Neural crest cell (in vitro differentiated cells): ENCODE results near the gene MATCAP1. TPM values are rescaled to one million over a fixed set of nuclear protein-coding genes. Genes with fewer than 3 reads are reported as not detected.
A peak's percentile ranks its signal among the peaks of the same experiment; 100 is the strongest.

Source experiments
- DNase-seq: peaks from one replicate; pipeline ENCODE4 v3.0.0; 2021; ENCODE audit warnings: low read depth, mixed read lengths, low spot score
- H3K27ac Mint-ChIP-seq: one replicate; pipeline ENCODE4 v1.8.0; 2021; ENCODE audit warnings: mild to moderate bottlenecking, mixed read lengths; ENCODE audit not compliant: unreplicated experiment
- H3K27me3 Mint-ChIP-seq: 2 replicates; pipeline ENCODE4 v1.8.0; 2021; ENCODE audit warnings: low read depth, mild to moderate bottlenecking, mixed read lengths
- H3K36me3 Mint-ChIP-seq: 2 replicates; pipeline ENCODE4 v1.8.0; 2021; ENCODE audit warnings: low read depth, mild to moderate bottlenecking, mixed read lengths
- H3K4me1 Mint-ChIP-seq: 2 replicates; pipeline ENCODE4 v1.8.0; 2021; ENCODE audit warnings: mixed read lengths
- H3K4me3 Mint-ChIP-seq: one replicate; pipeline ENCODE4 v1.8.0; 2021; ENCODE audit warnings: mild to moderate bottlenecking, mixed read lengths
- H3K9me3 Mint-ChIP-seq: 2 replicates; pipeline ENCODE4 v1.8.0; 2021; ENCODE audit warnings: mixed read lengths
- total RNA-seq: library from RNA; stranded (reverse); gene quantifications from 2 replicates; pipeline ENCODE4 v1.2.1, GENCODE V29; 2021
- TF ChIP-seq, protein P1 (sequence below): fragments of 200-600 bp; sonication (generic); conservative IDR thresholded peaks from 2 replicates; pipeline ENCODE4 v1.5.0; 2021; ENCODE audit warnings: antibody characterized with exemption, mild to moderate bottlenecking

The MATCAP1 gene
- total RNA-seq, 1 donor from 2014 or later: 97.7 TPM

DNA sequence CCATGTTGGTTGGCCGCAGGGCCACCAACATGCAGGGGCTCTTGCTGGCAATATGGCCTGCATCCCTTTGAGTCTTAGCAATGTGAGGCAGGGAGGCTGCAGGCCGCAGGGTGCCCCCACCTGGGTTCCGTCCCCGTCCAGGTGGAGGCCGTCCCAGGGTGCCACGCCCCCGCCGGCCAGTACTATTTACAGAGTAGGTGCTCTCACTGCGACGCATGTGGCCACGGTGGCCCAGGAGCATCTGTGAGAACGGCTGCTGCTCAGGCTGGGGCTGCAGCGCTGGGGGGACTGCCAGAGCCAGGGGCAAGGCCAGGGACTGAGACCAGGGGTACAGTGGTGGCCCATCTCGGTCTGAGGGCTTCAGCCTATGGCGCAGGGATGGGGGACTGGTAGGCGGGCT lies 3.6 kb downstream of the MATCAP1 start:
- H3K36me3 Mint-ChIP-seq: peaks cover 2% of the 10 kb centered on the region
- no peak for DNase-seq
- H3K4me3 Mint-ChIP-seq: peak overlapping the region; percentile 54
- TF ChIP-seq, protein P1, sequence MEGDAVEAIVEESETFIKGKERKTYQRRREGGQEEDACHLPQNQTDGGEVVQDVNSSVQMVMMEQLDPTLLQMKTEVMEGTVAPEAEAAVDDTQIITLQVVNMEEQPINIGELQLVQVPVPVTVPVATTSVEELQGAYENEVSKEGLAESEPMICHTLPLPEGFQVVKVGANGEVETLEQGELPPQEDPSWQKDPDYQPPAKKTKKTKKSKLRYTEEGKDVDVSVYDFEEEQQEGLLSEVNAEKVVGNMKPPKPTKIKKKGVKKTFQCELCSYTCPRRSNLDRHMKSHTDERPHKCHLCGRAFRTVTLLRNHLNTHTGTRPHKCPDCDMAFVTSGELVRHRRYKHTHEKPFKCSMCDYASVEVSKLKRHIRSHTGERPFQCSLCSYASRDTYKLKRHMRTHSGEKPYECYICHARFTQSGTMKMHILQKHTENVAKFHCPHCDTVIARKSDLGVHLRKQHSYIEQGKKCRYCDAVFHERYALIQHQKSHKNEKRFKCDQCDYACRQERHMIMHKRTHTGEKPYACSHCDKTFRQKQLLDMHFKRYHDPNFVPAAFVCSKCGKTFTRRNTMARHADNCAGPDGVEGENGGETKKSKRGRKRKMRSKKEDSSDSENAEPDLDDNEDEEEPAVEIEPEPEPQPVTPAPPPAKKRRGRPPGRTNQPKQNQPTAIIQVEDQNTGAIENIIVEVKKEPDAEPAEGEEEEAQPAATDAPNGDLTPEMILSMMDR: no peak
- H3K27me3 Mint-ChIP-seq: peaks cover 37% of the 10 kb centered on the region
- peaks cover 7% of the 10 kb centered on the region for H3K4me1 Mint-ChIP-seq
- no peak overlapping the region for H3K27ac Mint-ChIP-seq
- no peaks in the 10 kb centered on the region for H3K9me3 Mint-ChIP-seq

DNA sequence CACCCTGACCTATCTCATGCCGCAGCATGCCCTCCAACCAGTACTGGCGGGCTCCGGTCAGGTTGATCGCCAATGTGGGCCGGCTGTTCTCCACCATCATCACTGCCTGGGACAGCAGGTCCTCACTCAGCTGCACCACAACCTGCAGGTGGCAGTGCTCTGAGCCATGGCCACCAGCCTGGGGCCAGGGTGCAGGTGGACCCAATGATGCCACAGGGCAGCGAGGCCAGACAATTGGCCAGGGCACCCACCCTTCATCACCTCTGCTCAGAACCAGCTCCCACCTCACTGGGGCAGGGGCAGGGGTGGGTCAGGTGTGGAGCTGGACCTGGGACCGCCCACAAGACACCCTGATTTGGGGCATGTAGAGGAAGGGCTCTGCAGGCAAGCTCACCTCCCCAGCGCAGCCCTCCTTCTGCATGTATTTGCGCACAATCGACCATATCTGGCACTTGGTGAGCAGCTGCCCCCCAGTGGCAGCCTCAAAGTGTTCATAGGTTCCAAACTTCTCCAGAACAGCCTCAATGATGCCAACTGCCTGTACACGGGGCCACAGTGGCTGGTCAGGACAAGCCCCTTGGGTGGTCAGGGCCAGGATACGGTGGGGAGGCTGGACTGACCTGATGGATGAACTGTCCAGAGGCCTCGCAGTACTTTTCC lies 4.2 kb downstream of the MATCAP1 start:
- Mint-ChIP-seq H3K4me3 (peak overlapping the region; percentile 54), H3K9me3 (no peaks in the 10 kb centered on the region), H3K4me1 (peaks cover 5% of the 10 kb centered on the region), H3K27ac (no peak overlapping the region), H3K27me3 (peaks cover 33% of the 10 kb centered on the region), H3K36me3 (peaks cover 2% of the 10 kb centered on the region)
- TF ChIP-seq, protein P1: peak; percentile 26
- no peak for DNase-seq

DNA sequence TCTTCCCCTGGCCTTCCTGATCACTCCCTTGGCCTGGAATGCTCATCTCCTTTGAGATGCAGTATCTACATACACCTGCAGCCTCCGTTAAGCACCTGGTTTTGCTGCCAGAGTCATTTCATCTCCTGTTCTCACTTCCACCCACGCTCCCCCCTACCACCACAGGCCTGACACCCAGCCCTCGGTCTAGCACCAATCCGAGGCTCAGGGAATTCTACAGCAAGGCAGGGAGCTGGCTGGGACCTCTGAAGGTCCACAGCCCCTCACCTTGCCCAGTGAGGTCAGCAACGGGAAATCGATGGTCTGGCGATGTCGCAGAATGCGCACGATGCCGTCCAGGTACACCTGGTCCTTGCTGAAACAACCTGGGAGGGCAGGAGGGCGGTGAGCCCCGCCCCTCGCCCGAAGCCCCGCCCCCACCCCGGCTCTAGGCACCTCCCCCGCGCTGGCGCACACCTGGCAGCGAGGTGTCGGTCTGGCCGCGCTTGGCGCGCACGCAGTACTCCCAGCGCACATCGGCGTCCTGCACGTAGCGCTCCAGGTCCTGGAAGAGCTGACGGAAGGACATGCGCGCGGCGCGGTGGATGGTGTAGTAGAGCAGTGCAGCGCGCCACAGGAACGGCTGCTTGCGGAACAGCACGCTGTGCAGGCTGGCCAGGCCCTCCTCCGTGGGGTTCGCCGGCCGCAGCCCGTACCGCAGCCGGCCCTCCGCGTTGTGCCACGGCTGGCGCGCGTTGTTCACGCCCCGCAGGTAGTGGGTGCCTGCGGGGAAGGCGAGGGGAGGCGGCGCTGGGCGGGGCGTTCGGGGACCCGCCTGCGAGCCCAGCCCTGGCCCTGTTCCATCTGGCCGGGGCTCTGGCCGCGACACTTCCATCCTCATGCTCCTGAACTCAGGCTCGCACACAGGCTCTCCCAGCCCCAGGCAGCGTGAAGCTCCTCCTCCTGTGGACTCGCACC lies 5.7 kb downstream of the MATCAP1 start:
- peaks cover 41% of the 10 kb centered on the region for H3K27me3 Mint-ChIP-seq
- H3K4me3 Mint-ChIP-seq: peak overlapping the region; percentile 66
- TF ChIP-seq, protein P1: peak; percentile 20
- peaks cover 16% of the 10 kb centered on the region for H3K4me1 Mint-ChIP-seq
- no peak for DNase-seq
- peaks cover 2% of the 10 kb centered on the region for H3K36me3 Mint-ChIP-seq
- H3K27ac Mint-ChIP-seq: no peak overlapping the region
- H3K9me3 Mint-ChIP-seq: no peaks in the 10 kb centered on the region

DNA sequence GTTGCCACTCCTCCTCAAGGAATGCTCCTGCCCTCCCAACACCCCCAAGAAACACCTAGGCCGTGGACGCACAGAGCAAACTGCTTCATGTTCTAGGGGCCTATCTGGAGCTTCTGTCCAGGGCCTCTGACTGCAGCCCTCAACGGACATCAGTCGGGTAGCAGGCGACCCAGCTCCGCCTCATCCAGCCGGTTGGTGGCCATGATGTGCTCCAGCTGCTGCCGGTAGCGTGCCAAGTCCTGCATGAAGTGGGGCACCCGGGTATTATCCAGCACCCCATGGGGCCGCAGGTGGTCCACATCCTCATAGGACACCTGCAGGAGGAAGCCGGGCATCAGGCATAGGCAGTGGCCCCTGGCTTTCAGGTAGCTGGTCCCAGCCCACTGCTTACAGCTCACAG lies 7.1 kb downstream of the MATCAP1 start:
- no peaks in the 10 kb centered on the region for H3K9me3 Mint-ChIP-seq
- TF ChIP-seq, protein P1: no peak
- peaks cover 2% of the 10 kb centered on the region for H3K36me3 Mint-ChIP-seq
- peaks cover 49% of the 10 kb centered on the region for H3K27me3 Mint-ChIP-seq
- no peak overlapping the region for H3K27ac Mint-ChIP-seq
- DNase-seq: no peak
- H3K4me3 Mint-ChIP-seq: peak overlapping the region; percentile 5
- peaks cover 19% of the 10 kb centered on the region for H3K4me1 Mint-ChIP-seq

DNA sequence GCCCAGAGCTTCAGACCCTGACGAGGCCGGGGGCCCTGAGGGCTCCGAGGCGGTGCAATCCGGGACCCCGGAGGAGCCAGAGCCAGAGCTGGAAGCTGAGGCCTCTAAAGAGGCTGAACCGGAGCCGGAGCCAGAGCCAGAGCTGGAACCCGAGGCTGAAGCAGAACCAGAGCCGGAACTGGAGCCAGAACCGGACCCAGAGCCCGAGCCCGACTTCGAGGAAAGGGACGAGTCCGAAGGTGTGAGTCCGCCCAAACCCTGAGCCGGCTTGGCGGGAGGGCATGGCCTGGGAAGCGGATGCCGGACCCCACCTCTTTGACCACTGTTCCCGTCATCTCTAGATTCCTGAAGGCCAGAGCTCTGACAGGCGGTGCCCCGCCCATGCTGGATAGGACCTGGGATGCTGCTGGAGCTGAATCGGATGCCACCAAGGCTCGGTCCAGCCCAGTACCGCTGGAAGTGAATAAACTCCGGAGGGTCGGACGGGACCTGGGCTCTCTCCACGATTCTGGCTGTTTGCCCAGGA lies 9.0 kb downstream of the MATCAP1 start:
- peaks cover 2% of the 10 kb centered on the region for H3K36me3 Mint-ChIP-seq
- peaks cover 64% of the 10 kb centered on the region for H3K27me3 Mint-ChIP-seq
- no peak overlapping the region for H3K27ac Mint-ChIP-seq
- H3K4me1 Mint-ChIP-seq: peaks cover 35% of the 10 kb centered on the region
- H3K4me3 Mint-ChIP-seq: peak overlapping the region; percentile 54
- DNase-seq: no peak
- no peaks in the 10 kb centered on the region for H3K9me3 Mint-ChIP-seq
- TF ChIP-seq, protein P1: no peak
